TTC549 (cell line): Measurements from ENCODE around the gene NTN5.
A peak's percentile ranks its signal among the peaks of the same experiment; 100 is the strongest.
"Not testable (repeated sequence)": the region's sequence is repeated elsewhere in the genome, so short reads cannot be mapped to it uniquely, and the experiment has no call there.

Source experiments
- FAIRE-seq: peaks from 2 replicates; lab custom pipeline; 2012; peaks lifted over from hg19 to GRCh38; lab: Jason Lieb, UNC

Gene NTN5

GRCh38 chr19:48696353-48697010 is 23.7 kb upstream of the NTN5 start:
- no peak for FAIRE-seq

- no peak for FAIRE-seq
Observed at GRCh38 chr19:48695743-48696352, 23.0 kb upstream of the NTN5 start, which contains the start of gene FUT2. TSS of gene FUT2 (plus strand) at chr19:48695971. CDS start at chr19:48702957, 6,986 bp downstream.

GRCh38 chr19:48693629-48694028 is 20.8 kb upstream of the NTN5 start:
- not testable (repeated sequence) for FAIRE-seq

GRCh38 chr19:48689449-48689848 is 16.6 kb upstream of the NTN5 start:
- no peak for FAIRE-seq

GRCh38 chr19:48687776-48688175 is 15.0 kb upstream of the NTN5 start:
- no peak for FAIRE-seq

GRCh38 chr19:48686637-48687036 is 13.8 kb upstream of the NTN5 start:
- not testable (repeated sequence) for FAIRE-seq

- FAIRE-seq, result no peak
Observed at GRCh38 chr19:48686088-48686487, 13.3 kb upstream of the NTN5 start.

GRCh38 chr19:48685583-48685982 is 12.8 kb upstream of the NTN5 start:
- no peak for FAIRE-seq

GRCh38 chr19:48683349-48683748 is 10.5 kb upstream of the NTN5 start:
- no peak for FAIRE-seq

GRCh38 chr19:48681127-48681470 is 8.3 kb upstream of the NTN5 start:
- no peak for FAIRE-seq

GRCh38 chr19:48680436-48681126 is 7.8 kb upstream of the NTN5 start:
- no peak for FAIRE-seq

- not testable (repeated sequence) for FAIRE-seq
Observed at GRCh38 chr19:48680006-48680405, 7.2 kb upstream of the NTN5 start.

- FAIRE-seq, result no peak
Observed at GRCh38 chr19:48678201-48678600, 5.4 kb upstream of the NTN5 start.

- no peak for FAIRE-seq
Observed at GRCh38 chr19:48676887-48677286, 4.1 kb upstream of the NTN5 start.

- FAIRE-seq, result no peak
Observed at GRCh38 chr19:48676487-48676886, 3.7 kb upstream of the NTN5 start.

GRCh38 chr19:48674921-48675824 is 2.4 kb upstream of the NTN5 start:
- FAIRE-seq, result peak; percentile 77

- no peak for FAIRE-seq
Observed at GRCh38 chr19:48674216-48674809, 1.5 kb upstream of the NTN5 start.

- FAIRE-seq, result no peak
Observed at GRCh38 chr19:48673436-48674100, 751 bp upstream of the NTN5 start.

GRCh38 chr19:48671446-48671995 is 1.3 kb downstream of the NTN5 start:
- no peak for FAIRE-seq

GRCh38 chr19:48670699-48671445 is 1.9 kb downstream of the NTN5 start:
- no peak for FAIRE-seq
